HG03469 (cell line): ENCODE data around the gene IFIT1B.
"Not testable (repeated sequence)": the region's sequence is repeated elsewhere in the genome, so short reads cannot be mapped to it uniquely, and the experiment has no call there.

Experiments
- ATAC-seq: cut with Tn5 transposase; IDR thresholded peaks from one replicate; pipeline ENCODE4 v1.9.1; 2021; ENCODE audit warnings: mild to moderate bottlenecking, moderate library complexity, moderate number of reproducible peaks; ENCODE audit not compliant: unreplicated experiment

Gene IFIT1B

GRCh38 chr10:89373916-89374711 is 3.7 kb upstream of the IFIT1B start:
- no peak for ATAC-seq

GRCh38 chr10:89374713-89375141 is 3.1 kb upstream of the IFIT1B start:
- no peak for ATAC-seq

- ATAC-seq, result no peak
Observed at GRCh38 chr10:89379103-89379502, 1.2 kb downstream of the IFIT1B start.

- no peak for ATAC-seq
Observed at GRCh38 chr10:89382757-89383156, 4.9 kb downstream of the IFIT1B start.

- ATAC-seq, result no peak
Observed at GRCh38 chr10:89384474-89385340, 6.9 kb downstream of the IFIT1B start.

GRCh38 chr10:89388806-89389205 is 10.9 kb downstream of the IFIT1B start:
- no peak for ATAC-seq

GRCh38 chr10:89389254-89389653 is 11.4 kb downstream of the IFIT1B start:
- ATAC-seq, result no peak

- no peak for ATAC-seq
Observed at GRCh38 chr10:89390476-89391225, 12.8 kb downstream of the IFIT1B start.

- ATAC-seq, result not testable (repeated sequence)
Observed at GRCh38 chr10:89391226-89391576, 13.3 kb downstream of the IFIT1B start.

GRCh38 chr10:89391907-89392756 is 14.3 kb downstream of the IFIT1B start, which contains the start of gene IFIT1:
Gene IFIT1 (plus strand): TSS chr10:89392623. CDS start chr10:89392713, 90 bp downstream.
- no peak for ATAC-seq

GRCh38 chr10:89392974-89393373 is 15.1 kb downstream of the IFIT1B start:
- no peak for ATAC-seq

GRCh38 chr10:89393898-89394297 is 16.0 kb downstream of the IFIT1B start:
- no peak for ATAC-seq

GRCh38 chr10:89395141-89395540 is 17.3 kb downstream of the IFIT1B start:
- no peak for ATAC-seq

- ATAC-seq, result no peak
Observed at GRCh38 chr10:89398003-89398749, 20.3 kb downstream of the IFIT1B start.

GRCh38 chr10:89399956-89400355 is 22.1 kb downstream of the IFIT1B start:
- no peak for ATAC-seq

GRCh38 chr10:89403043-89403442 is 25.2 kb downstream of the IFIT1B start:
- no peak for ATAC-seq

- no peak for ATAC-seq
Observed at GRCh38 chr10:89404104-89405047, 26.5 kb downstream of the IFIT1B start.

GRCh38 chr10:89406178-89406577 is 28.3 kb downstream of the IFIT1B start:
- not testable (repeated sequence) for ATAC-seq
